GM23248 (cell line): ENCODE results near the gene POLR1A.

ENCODE experiments used
- EZH2 ChIP-seq: fragments of 200-600 bp; sonication (generic); IDR thresholded peaks from 2 replicates; pipeline ENCODE4 v1.6.1; 2018; ENCODE audit warnings: antibody characterized with exemption, mild to moderate bottlenecking; ENCODE audit not compliant: insufficient read depth, poor library complexity, severe bottlenecking
- EZH2phosphoT487 ChIP-seq: fragments of 200-600 bp; sonication (generic); IDR thresholded peaks from 2 replicates; pipeline ENCODE4 v1.6.1; 2018; ENCODE audit warnings: antibody characterized with exemption, moderate library complexity, mild to moderate bottlenecking, low read depth; ENCODE audit not compliant: insufficient read depth

GRCh38 chr2:86094229-86094628, 11.5 kb downstream of the POLR1A start:
- TF ChIP-seq EZH2 (no peak), EZH2phosphoT487 (no peak)
